Esophagus muscularis mucosa (tissue), 4 donors: ENCODE results near the gene SASH1.

Experiments
- CTCF ChIP-seq, 3 experiments: fragments of 200-600 bp in 2 of 3; fragments of 450-650 bp in 1 of 3; sonication (generic) in 2 of 3; IDR thresholded peaks; one replicate each; pipeline ENCODE4 v1.5.1; 2017 to 2019; ENCODE audit warnings: antibody characterized with exemption in 3 of 3, mild to moderate bottlenecking in 2 of 3, moderate library complexity in 1 of 3
- EP300 ChIP-seq: sonication (generic); formaldehyde crosslinking; IDR thresholded peaks from one replicate; pipeline ENCODE4 v1.6.1; 2017; ENCODE audit warnings: antibody characterized with exemption
- POLR2A ChIP-seq: fragments of 450-650 bp; IDR thresholded peaks from one replicate; pipeline ENCODE4 v1.6.1; 2017; ENCODE audit warnings: antibody characterized with exemption, moderate library complexity, mild to moderate bottlenecking, low read depth
- POLR2AphosphoS5 ChIP-seq, 2 donors: sonication (generic); formaldehyde crosslinking; IDR thresholded peaks; one replicate each; pipeline ENCODE4 v1.6.1; 2017; ENCODE audit warnings: antibody characterized with exemption in 2 of 2

GRCh38 chr6:148329596-148330381 lies 12.8 kb upstream of the SASH1 start:
- TF ChIP-seq CTCF (IDR thresholded peaks at IDR 0.05) (no peak), POLR2AphosphoS5 (IDR thresholded peaks at IDR 0.05) (no peak), POLR2A (no peak), EP300 (no peak)
